ENCODE results near the gene LIPT2. TPM values are rescaled to one million over a fixed set of nuclear protein-coding genes. Genes with fewer than 3 reads are reported as not detected.

LIPT2 gene
- polyA plus RNA-seq, 3 donors: 2.2 to 5.1 (median 4.4) TPM

DNA sequence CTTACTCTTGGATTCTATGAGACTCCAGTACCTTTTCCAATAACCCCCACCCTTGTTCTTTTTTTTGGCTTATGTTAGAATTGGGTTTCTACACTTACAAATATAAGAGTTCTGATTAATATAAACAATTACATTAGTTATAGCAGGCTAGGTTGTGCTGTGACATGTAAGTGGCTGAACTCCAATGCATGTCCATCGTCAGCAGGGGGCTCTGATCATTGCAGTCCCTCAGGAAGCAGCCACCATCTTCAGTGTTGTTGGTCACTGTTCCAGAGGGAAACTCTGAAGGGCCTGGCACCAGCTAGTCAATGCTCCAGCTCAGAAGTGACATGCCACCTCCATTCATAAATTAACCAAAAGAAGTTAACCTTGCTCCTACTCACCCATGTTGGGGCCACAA is 5.6 kb downstream of the LIPT2 start:
- no peak for DNase-seq
- Histone ChIP-seq H3K79me2 (ENCODE audit: insufficient read depth, low read length) (no peaks in the 10 kb centered on the region), H4K20me1 (ENCODE audit: insufficient read depth, low read length) (no peaks in the 10 kb centered on the region), H3K36me3 (replicated peaks in 1 of 2; ENCODE audit: control insufficient read depth in 1 of 2, insufficient read depth in 2 of 2, low read length in 2 of 2) (no peaks in the 10 kb centered on the region), H3K9ac (ENCODE audit: insufficient read depth, low read length, poor library complexity, severe bottlenecking) (no peak overlapping the region), H2AFZ (ENCODE audit: insufficient read depth, low read depth, low read length, poor library complexity, severe bottlenecking) (no peak overlapping the region), H3K9me3 (replicated peaks in 1 of 2; ENCODE audit: control insufficient read depth in 1 of 2, insufficient read depth in 1 of 2, low read length in 2 of 2) (no peaks in the 10 kb centered on the region), H3K27ac (ENCODE audit: low read depth in 1 of 2, low read length in 2 of 2) (no peak overlapping the region), H3K27me3 (ENCODE audit: control insufficient read depth in 2 of 2, insufficient read depth in 2 of 2, low read length in 2 of 2) (no peaks in the 10 kb centered on the region), H3K4me3 (replicated peaks in 1 of 3; ENCODE audit: low read depth in 2 of 3, low read length in 3 of 3) (no peak overlapping the region), H3K4me1 (ENCODE audit: control insufficient read depth in 1 of 2, insufficient read depth in 2 of 2, low read length in 2 of 2) (peaks cover 8 to 9% of the 10 kb centered on the region in 2 donors), H3K4me2 (replicated peaks; ENCODE audit: extremely low read depth, low read length, poor library complexity, severe bottlenecking) (no peak overlapping the region)
- TF ChIP-seq, protein P1, sequence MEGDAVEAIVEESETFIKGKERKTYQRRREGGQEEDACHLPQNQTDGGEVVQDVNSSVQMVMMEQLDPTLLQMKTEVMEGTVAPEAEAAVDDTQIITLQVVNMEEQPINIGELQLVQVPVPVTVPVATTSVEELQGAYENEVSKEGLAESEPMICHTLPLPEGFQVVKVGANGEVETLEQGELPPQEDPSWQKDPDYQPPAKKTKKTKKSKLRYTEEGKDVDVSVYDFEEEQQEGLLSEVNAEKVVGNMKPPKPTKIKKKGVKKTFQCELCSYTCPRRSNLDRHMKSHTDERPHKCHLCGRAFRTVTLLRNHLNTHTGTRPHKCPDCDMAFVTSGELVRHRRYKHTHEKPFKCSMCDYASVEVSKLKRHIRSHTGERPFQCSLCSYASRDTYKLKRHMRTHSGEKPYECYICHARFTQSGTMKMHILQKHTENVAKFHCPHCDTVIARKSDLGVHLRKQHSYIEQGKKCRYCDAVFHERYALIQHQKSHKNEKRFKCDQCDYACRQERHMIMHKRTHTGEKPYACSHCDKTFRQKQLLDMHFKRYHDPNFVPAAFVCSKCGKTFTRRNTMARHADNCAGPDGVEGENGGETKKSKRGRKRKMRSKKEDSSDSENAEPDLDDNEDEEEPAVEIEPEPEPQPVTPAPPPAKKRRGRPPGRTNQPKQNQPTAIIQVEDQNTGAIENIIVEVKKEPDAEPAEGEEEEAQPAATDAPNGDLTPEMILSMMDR (IDR thresholded peaks at IDR 0.05): no peak
- peaks cover 13% of the 10 kb centered on the region for H3K4me1 Mint-ChIP-seq
- intact Hi-C loops (cut with micrococcal nuclease): no loop called here
- H3K27me3 Mint-ChIP-seq (ENCODE audit: low read depth in 3 of 3): peaks cover 0 to 1% (median 0%) of the 10 kb centered on the region in 3 donors
- no peak overlapping the region for H3K4me3 Mint-ChIP-seq
- H3K36me3 Mint-ChIP-seq: no peaks in the 10 kb centered on the region
- no peaks in the 10 kb centered on the region for H3K9me3 Mint-ChIP-seq
- WGBS (ENCODE audit: insufficient coverage): no CpG with 5 or more reads among the region's 1 CpG
- H3K27ac Mint-ChIP-seq: no peak overlapping the region

DNA sequence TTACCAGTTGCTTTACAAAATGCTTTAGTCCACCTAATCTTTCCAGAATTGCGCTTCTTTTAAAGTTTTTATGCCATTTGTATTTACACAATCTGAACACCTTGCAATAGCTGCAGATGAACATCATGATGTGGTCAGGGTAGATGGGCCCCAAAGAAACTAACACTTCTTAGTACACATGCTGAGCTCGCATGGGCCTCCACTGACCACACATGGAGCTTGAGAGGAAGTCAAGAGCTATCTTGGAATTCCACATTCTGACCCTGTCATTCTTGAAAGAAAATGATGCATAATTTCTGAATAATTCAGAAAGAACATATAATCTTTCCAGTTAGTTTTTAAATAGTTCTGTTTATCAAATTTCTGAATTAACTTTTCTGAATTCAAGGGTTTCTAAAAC is 7.7 kb downstream of the LIPT2 start:
- Mint-ChIP-seq H3K9me3 (no peaks in the 10 kb centered on the region), H3K27me3 (ENCODE audit: low read depth in 3 of 3) (peaks cover 0 to 1% (median 0%) of the 10 kb centered on the region in 3 donors), H3K27ac (no peak overlapping the region), H3K4me3 (no peak overlapping the region), H3K4me1 (peaks cover 3% of the 10 kb centered on the region), H3K36me3 (no peaks in the 10 kb centered on the region)
- no CpG with 5 or more reads among the region's 2 CpGs for WGBS (ENCODE audit: insufficient coverage)
- DNase-seq: no peak
- no peak overlapping the region for H3K4me3 ChIP-seq (replicated peaks in 1 of 3; ENCODE audit: low read depth in 2 of 3, low read length in 3 of 3)
- no peak overlapping the region for H3K9ac ChIP-seq (ENCODE audit: insufficient read depth, low read length, poor library complexity, severe bottlenecking)
- TF ChIP-seq, protein P1 (IDR thresholded peaks at IDR 0.05): no peak
- H3K27me3 ChIP-seq (ENCODE audit: control insufficient read depth in 2 of 2, insufficient read depth in 2 of 2, low read length in 2 of 2): no peaks in the 10 kb centered on the region
- no peaks in the 10 kb centered on the region for H3K4me1 ChIP-seq (ENCODE audit: control insufficient read depth in 1 of 2, insufficient read depth in 2 of 2, low read length in 2 of 2)
- intact Hi-C loops (cut with micrococcal nuclease): no loop called here
- H3K9me3 ChIP-seq (replicated peaks in 1 of 2; ENCODE audit: control insufficient read depth in 1 of 2, insufficient read depth in 1 of 2, low read length in 2 of 2): no peaks in the 10 kb centered on the region
- no peaks in the 10 kb centered on the region for H4K20me1 ChIP-seq (ENCODE audit: insufficient read depth, low read length)
- no peaks in the 10 kb centered on the region for H3K79me2 ChIP-seq (ENCODE audit: insufficient read depth, low read length)
- H3K27ac ChIP-seq (ENCODE audit: low read depth in 1 of 2, low read length in 2 of 2): no peak overlapping the region
- no peak overlapping the region for H2AFZ ChIP-seq (ENCODE audit: insufficient read depth, low read depth, low read length, poor library complexity, severe bottlenecking)
- no peak overlapping the region for H3K4me2 ChIP-seq (replicated peaks; ENCODE audit: extremely low read depth, low read length, poor library complexity, severe bottlenecking)
- no peaks in the 10 kb centered on the region for H3K36me3 ChIP-seq (replicated peaks in 1 of 2; ENCODE audit: control insufficient read depth in 1 of 2, insufficient read depth in 2 of 2, low read length in 2 of 2)

Measured in CD14-positive monocyte (primary cell).